Spleen (tissue), 7 donors: ENCODE results near the gene ACTR5.

Source experiments
- POLR2A ChIP-seq, 3 donors: fragments of 450-650 bp; IDR thresholded peaks; one replicate each; pipeline ENCODE4 v1.5.1; 2017; ENCODE audit warnings: antibody characterized with exemption in 3 of 3, mild to moderate bottlenecking in 1 of 3
- POLR2AphosphoS5 ChIP-seq, 3 donors: sonication (generic); formaldehyde crosslinking; IDR thresholded peaks; one replicate each; pipeline ENCODE4 v1.5.1; 2017; ENCODE audit warnings: antibody characterized with exemption in 3 of 3
- TF ChIP-seq, protein P1 (sequence below), 11 experiments: fragments of 200-600 bp in 7 of 11; fragments of 450-650 bp in 4 of 11; sonication (generic) in 4 of 11; IDR thresholded peaks in 8 of 11; conservative IDR thresholded peaks in 3 of 11; 1 replicate in 7 of 11; 2 replicates in 4 of 11; pipeline versions ENCODE4 v1.4.0 to v1.8.0; 2016 to 2021; ENCODE audit warnings: antibody characterized with exemption in 11 of 11, inconsistent platforms in 4 of 11, mild to moderate bottlenecking in 1 of 11
- donor health status: DM: no; HTN: no; CAD: no; lungs with moderate emphysema.
- donor health status: DM: no; HTN: no; CAD: no.
- donor health status: DM: no; HTN: no; CAD: no.

GRCh38 chr20:38805958-38806854 is 57.9 kb downstream of the ACTR5 start:
- TF ChIP-seq, protein P1, sequence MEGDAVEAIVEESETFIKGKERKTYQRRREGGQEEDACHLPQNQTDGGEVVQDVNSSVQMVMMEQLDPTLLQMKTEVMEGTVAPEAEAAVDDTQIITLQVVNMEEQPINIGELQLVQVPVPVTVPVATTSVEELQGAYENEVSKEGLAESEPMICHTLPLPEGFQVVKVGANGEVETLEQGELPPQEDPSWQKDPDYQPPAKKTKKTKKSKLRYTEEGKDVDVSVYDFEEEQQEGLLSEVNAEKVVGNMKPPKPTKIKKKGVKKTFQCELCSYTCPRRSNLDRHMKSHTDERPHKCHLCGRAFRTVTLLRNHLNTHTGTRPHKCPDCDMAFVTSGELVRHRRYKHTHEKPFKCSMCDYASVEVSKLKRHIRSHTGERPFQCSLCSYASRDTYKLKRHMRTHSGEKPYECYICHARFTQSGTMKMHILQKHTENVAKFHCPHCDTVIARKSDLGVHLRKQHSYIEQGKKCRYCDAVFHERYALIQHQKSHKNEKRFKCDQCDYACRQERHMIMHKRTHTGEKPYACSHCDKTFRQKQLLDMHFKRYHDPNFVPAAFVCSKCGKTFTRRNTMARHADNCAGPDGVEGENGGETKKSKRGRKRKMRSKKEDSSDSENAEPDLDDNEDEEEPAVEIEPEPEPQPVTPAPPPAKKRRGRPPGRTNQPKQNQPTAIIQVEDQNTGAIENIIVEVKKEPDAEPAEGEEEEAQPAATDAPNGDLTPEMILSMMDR (IDR thresholded peaks at IDR 0.05 in 8 of 11, conservative IDR thresholded peaks at IDR 0.05 in 3 of 11) = peak in 4 of 11 experiments; percentile 5 to 27 (median 12)
- TF ChIP-seq POLR2A (IDR thresholded peaks at IDR 0.05) = no peak
- TF ChIP-seq POLR2AphosphoS5 (IDR thresholded peaks at IDR 0.05) = no peak
